Sigmoid colon (tissue), 4 donors: ENCODE measurements around the gene SSUH2.

Experiments used
- CTCF ChIP-seq, 4 experiments: fragments of 450-650 bp in 3 of 4; fragments of 200-600 bp in 1 of 4; IDR thresholded peaks; one replicate each; pipeline ENCODE4 v1.5.1; 2016 to 2019; ENCODE audit warnings: antibody characterized with exemption in 4 of 4, mild to moderate bottlenecking in 3 of 4, moderate library complexity in 2 of 4
- EP300 ChIP-seq, 4 donors: sonication (generic); formaldehyde crosslinking; IDR thresholded peaks; one replicate each; pipeline ENCODE4 v1.6.1; 2017; ENCODE audit warnings: antibody characterized with exemption in 4 of 4
- POLR2A ChIP-seq, 2 donors: fragments of 450-650 bp; IDR thresholded peaks; one replicate each; pipeline ENCODE4 v1.6.1; 2016; ENCODE audit warnings: antibody characterized with exemption in 2 of 2, mild to moderate bottlenecking in 2 of 2, moderate library complexity in 2 of 2
- POLR2AphosphoS5 ChIP-seq, 4 donors: sonication (generic); formaldehyde crosslinking; IDR thresholded peaks; one replicate each; pipeline ENCODE4 v1.6.1; 2017; ENCODE audit warnings: antibody characterized with exemption in 4 of 4

- no peak for TF ChIP-seq CTCF (IDR thresholded peaks at IDR 0.05)
- no peak for TF ChIP-seq POLR2A (IDR thresholded peaks at IDR 0.05)
- TF ChIP-seq EP300 (IDR thresholded peaks at IDR 0.05): no peak
- TF ChIP-seq POLR2AphosphoS5 (IDR thresholded peaks at IDR 0.05): no peak
Observed at GRCh38 chr3:8603115-8603710, 41.4 kb downstream of the SSUH2 start.
